GM23338 (cell line): ENCODE results near the gene TAB3. TPM values are rescaled to one million over a fixed set of nuclear protein-coding genes. Genes with fewer than 3 reads are reported as not detected.

Source experiments
- ATAC-seq: fragments of 200-7000 bp; cut with Tn5 transposase; 3 replicates; pipeline ENCODE4 v1.9.1; 2020
- DNase-seq: peaks from one replicate; pipeline ENCODE4 v3.0.0-alpha.2; 2015; ENCODE audit warnings: low spot score
- H2AFZ ChIP-seq: fragments of 200-600 bp; sonication (generic); 2 replicates; pipeline ENCODE4 v1.8.0; 2016; ENCODE audit warnings: antibody characterized with exemption, mild to moderate bottlenecking, moderate library complexity
- H3F3A ChIP-seq: fragments of 200-600 bp; sonication (generic); replicated peaks from 2 replicates; pipeline ENCODE4 v1.8.0; 2017; ENCODE audit warnings: antibody characterized with exemption, mixed run types, low read depth
- H3K27ac ChIP-seq: fragments of 200-600 bp; sonication (generic); 2 replicates; pipeline ENCODE4 v1.6.1; 2016; ENCODE audit warnings: low read depth
- H3K27me3 ChIP-seq: fragments of 200-600 bp; sonication (generic); 2 replicates; pipeline ENCODE4 v1.8.0; 2016; ENCODE audit warnings: mild to moderate bottlenecking, mixed run types, moderate library complexity; ENCODE audit not compliant: insufficient read depth
- H3K36me3 ChIP-seq: fragments of 200-600 bp; sonication (generic); 2 replicates; pipeline ENCODE4 v1.8.0; 2016; ENCODE audit warnings: mild to moderate bottlenecking; ENCODE audit not compliant: insufficient read depth
- H3K4me1 ChIP-seq: fragments of 200-600 bp; sonication (generic); 2 replicates; pipeline ENCODE4 v1.8.0; 2016; ENCODE audit warnings: mild to moderate bottlenecking, moderate library complexity; ENCODE audit not compliant: insufficient read depth
- H3K4me2 ChIP-seq: fragments of 200-600 bp; sonication (generic); 2 replicates; pipeline ENCODE4 v1.7.1; 2017; ENCODE audit warnings: mixed run types
- H3K4me3 ChIP-seq: fragments of 200-600 bp; sonication (generic); 2 replicates; pipeline ENCODE4 v1.6.1; 2016; ENCODE audit warnings: mixed run types
- H3K79me2 ChIP-seq: fragments of 200-600 bp; sonication (generic); replicated peaks from 2 replicates; pipeline ENCODE4 v1.8.0; 2017; ENCODE audit warnings: mild to moderate bottlenecking; ENCODE audit not compliant: insufficient read depth
- H3K9me2 ChIP-seq: fragments of 200-600 bp; sonication (generic); 2 replicates; pipeline ENCODE4 v1.8.0; 2017; ENCODE audit not compliant: insufficient read depth
- H4K20me1 ChIP-seq: fragments of 200-600 bp; sonication (generic); replicated peaks from 2 replicates; pipeline ENCODE4 v1.8.0; 2017; ENCODE audit warnings: mild to moderate bottlenecking; ENCODE audit not compliant: insufficient read depth
- H3K27ac Mint-ChIP-seq: 2 replicates; pipeline ENCODE4 v1.8.0; 2020; ENCODE audit warnings: inconsistent platforms, mild to moderate bottlenecking, moderate library complexity, mixed read lengths
- H3K27me3 Mint-ChIP-seq: 3 replicates; pipeline ENCODE4 v1.8.0; 2022; ENCODE audit warnings: low read depth, mild to moderate bottlenecking, moderate library complexity, mixed read lengths, inconsistent platforms; ENCODE audit not compliant: insufficient read depth, poor library complexity
- H3K36me3 Mint-ChIP-seq: 3 replicates; pipeline ENCODE4 v1.8.0; 2021; ENCODE audit warnings: low read depth, mild to moderate bottlenecking, inconsistent platforms, moderate library complexity, mixed read lengths
- H3K4me1 Mint-ChIP-seq: 3 replicates; pipeline ENCODE4 v1.8.0; 2020; ENCODE audit warnings: mild to moderate bottlenecking, inconsistent platforms, mixed read lengths
- H3K4me3 Mint-ChIP-seq: 3 replicates; pipeline ENCODE4 v1.8.0; 2021; ENCODE audit warnings: moderate library complexity, mild to moderate bottlenecking, inconsistent platforms, mixed read lengths
- H3K9me3 Mint-ChIP-seq: 3 replicates; pipeline ENCODE4 v1.8.0; 2020; ENCODE audit warnings: moderate library complexity, mild to moderate bottlenecking, inconsistent platforms, mixed read lengths
- CREB1 ChIP-seq: fragments of 250-450 bp; sonication (Bioruptor Pico); IDR thresholded peaks from 2 replicates; pipeline ENCODE4 v1.5.0; 2020; ENCODE audit warnings: low read depth, mild to moderate bottlenecking, moderate library complexity
- EZH2 ChIP-seq: fragments of 200-600 bp; sonication (generic); IDR thresholded peaks from one replicate; pipeline ENCODE4 v1.8.0; 2017; ENCODE audit warnings: antibody characterized with exemption, mild to moderate bottlenecking, low read depth; ENCODE audit not compliant: unreplicated experiment
- NANOG ChIP-seq: IDR thresholded peaks from 2 replicates; pipeline ENCODE4 v1.6.1; 2016; ENCODE audit warnings: antibody characterized with exemption, borderline replicate concordance
- POLR2AphosphoS5 ChIP-seq: IDR thresholded peaks from 2 replicates; pipeline ENCODE4 v1.6.1; 2016; ENCODE audit warnings: antibody characterized with exemption, low read depth
- REST ChIP-seq: IDR thresholded peaks from one replicate; pipeline ENCODE4 v1.6.1; 2018; ENCODE audit warnings: antibody characterized with exemption; ENCODE audit not compliant: unreplicated experiment
- STAT1 ChIP-seq: IDR thresholded peaks from one replicate; pipeline ENCODE4 v1.6.1; 2016; ENCODE audit warnings: antibody characterized with exemption; ENCODE audit not compliant: unreplicated experiment
- ZNF114 ChIP-seq: fragments of 250-450 bp; sonication (Bioruptor Pico); IDR thresholded peaks from 2 replicates; pipeline ENCODE4 v1.5.0; 2020; ENCODE audit warnings: mild to moderate bottlenecking, moderate library complexity
- ZNF331 ChIP-seq: fragments of 250-450 bp; sonication (Bioruptor Pico); IDR thresholded peaks from 2 replicates; pipeline ENCODE4 v1.5.0; 2020; ENCODE audit warnings: low read depth, mild to moderate bottlenecking, moderate library complexity
- ZNF462 ChIP-seq: fragments of 250-450 bp; sonication (Bioruptor Pico); IDR thresholded peaks from 2 replicates; pipeline ENCODE4 v1.5.0; 2020; ENCODE audit warnings: mild to moderate bottlenecking, moderate library complexity
- polyA plus RNA-seq: library from polyadenylated mRNA; unstranded; fragments of >200 nt; fragmentation: Nextera tagmentation; extraction: Ambion mirVana; gene quantifications from 2 replicates; pipeline ENCODE4 v1.2.1, GENCODE V29; 2016
- total RNA-seq: library from RNA; depleted of rRNA; stranded (reverse); fragments of >200 nt; shearing (Covaris generic); gene quantifications from 2 replicates; pipeline ENCODE4 v1.2.3, GENCODE V29; 2014

Gene TAB3
- total and polyA plus RNA-seq, 2 experiments from 2014 or later, result 4.4 to 21.7 TPM

- no peak for TF ChIP-seq ZNF462 (CRISPR knock-in tag)
- no peak for TF ChIP-seq ZNF331 (CRISPR knock-in tag)
- TF ChIP-seq CREB1 (CRISPR knock-in tag), result no peak
- no peak for TF ChIP-seq ZNF114 (CRISPR knock-in tag)
- no peak for TF ChIP-seq EZH2
- no peak for TF ChIP-seq POLR2AphosphoS5
- TF ChIP-seq NANOG, result no peak
- no peak for TF ChIP-seq STAT1
Measured at GRCh38 chrX:30904186-30904585, 15.1 kb upstream of the TAB3 start (continued).

- H3K4me2 ChIP-seq, result no peak overlapping the region
- no peaks in the 10 kb centered on the region for H3K79me2 ChIP-seq
- no peaks in the 10 kb centered on the region for H3K27me3 ChIP-seq
- H3K4me3 Mint-ChIP-seq, result no peak overlapping the region
- no peaks in the 10 kb centered on the region for H3K36me3 ChIP-seq
- H3K27ac Mint-ChIP-seq, result no peak overlapping the region
- H3K27me3 Mint-ChIP-seq, result no peaks in the 10 kb centered on the region
- ATAC-seq, result no peak
- no peak overlapping the region for H2AFZ ChIP-seq
- no peaks in the 10 kb centered on the region for H3K9me2 ChIP-seq
- no peaks in the 10 kb centered on the region for H4K20me1 ChIP-seq
- H3K4me1 ChIP-seq, result no peaks in the 10 kb centered on the region
- H3K9me3 Mint-ChIP-seq, result no peaks in the 10 kb centered on the region
- H3K36me3 Mint-ChIP-seq, result no peaks in the 10 kb centered on the region
- H3F3A ChIP-seq, result no peaks in the 10 kb centered on the region
- no peak overlapping the region for H3K27ac ChIP-seq
- no peaks in the 10 kb centered on the region for H3K4me1 Mint-ChIP-seq
- TF ChIP-seq EZH2 (no peak), REST (no peak), ZNF331 (CRISPR knock-in tag) (no peak), ZNF114 (CRISPR knock-in tag) (no peak)
- DNase-seq, result no peak
- H3K4me3 ChIP-seq, result no peak overlapping the region
Measured at GRCh38 chrX:30900227-30900626, 11.2 kb upstream of the TAB3 start.
